Endometrial microvascular endothelial cells (primary cell): ENCODE results near the gene HSDL2. TPM values are rescaled to one million over a fixed set of nuclear protein-coding genes. Genes with fewer than 3 reads are reported as not detected.

Experiments
- in situ Hi-C: cut with HindIII; loops from 2 replicates; pipeline ENCODE4 v1.10.0; 2017; ENCODE audit warnings: low sequenced_read_pairs, low pct_unique_long_range_greater_than_20kb; ENCODE audit errors: inconsistent ontology term
- total RNA-seq: library from RNA; depleted of rRNA; stranded (reverse); fragments of >200 nt; gene quantifications from one replicate; pipeline ENCODE4 v1.2.3, GENCODE V29; 2015; ENCODE audit errors: inconsistent ontology term

HSDL2 gene
- total RNA-seq, 1 donor from 2014 or later = 42.6 TPM

DNA sequence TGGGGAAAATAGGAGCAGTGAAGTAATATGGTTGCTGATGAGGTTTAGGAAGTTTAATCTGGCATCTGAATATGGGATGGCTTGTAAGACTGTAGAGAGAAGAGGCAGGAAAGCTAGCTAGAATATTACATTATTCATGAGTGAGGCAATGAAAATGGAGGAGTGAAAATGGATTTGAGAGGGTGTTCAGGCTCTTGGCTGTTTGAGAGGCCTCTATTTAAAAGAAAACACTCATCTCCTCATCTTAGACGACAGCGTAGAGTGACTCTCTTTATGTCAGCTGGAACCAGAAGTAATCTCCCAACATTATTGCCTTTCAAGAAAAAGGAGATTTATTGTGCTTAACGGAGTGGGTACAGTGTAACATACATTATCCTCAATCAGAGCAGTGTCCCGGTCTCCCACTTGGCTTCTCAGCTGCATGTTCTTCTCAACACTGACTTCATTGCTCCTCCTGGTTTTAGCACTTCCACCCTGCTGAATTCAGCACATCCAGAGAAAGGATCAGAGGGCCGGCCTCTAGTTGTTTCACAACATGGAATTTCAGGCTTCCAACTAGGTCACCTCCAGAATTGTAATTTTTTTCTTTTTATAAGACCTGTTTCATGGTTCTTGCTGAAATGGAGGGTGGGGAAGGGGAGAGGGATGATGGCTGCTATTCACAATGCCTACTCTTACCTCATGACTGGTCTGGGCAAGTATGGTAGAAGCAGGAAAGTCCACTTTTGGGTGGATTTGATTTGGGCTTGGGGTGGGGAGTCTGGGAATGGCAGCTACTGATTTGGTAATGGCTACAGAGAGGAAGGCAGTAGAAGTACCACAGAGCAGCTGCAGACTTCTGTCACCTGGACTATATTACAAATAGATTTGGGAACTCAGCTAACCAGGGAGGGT lies 53.8 kb downstream of the HSDL2 start:
- in situ Hi-C loops = no loop called here

DNA sequence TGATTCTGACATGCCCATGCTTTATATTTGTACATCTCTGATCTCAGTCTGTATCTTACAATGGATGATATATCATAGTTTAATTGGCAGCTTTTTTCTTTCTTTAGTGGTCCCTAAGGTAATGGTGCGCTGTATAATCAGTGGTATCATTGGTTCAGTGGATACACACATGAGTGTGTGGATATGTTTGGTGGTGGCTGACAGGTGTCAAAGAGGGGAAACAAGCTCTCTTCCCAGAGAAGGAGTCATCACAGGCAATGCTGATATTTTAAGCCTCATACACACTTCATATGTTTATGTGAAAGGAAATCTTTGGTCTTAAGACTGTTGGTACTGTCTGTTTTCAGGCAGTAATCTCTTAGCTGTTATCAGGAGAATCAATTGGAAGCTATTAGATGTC lies 54.6 kb downstream of the HSDL2 start:
- in situ Hi-C loops = no loop called here

DNA sequence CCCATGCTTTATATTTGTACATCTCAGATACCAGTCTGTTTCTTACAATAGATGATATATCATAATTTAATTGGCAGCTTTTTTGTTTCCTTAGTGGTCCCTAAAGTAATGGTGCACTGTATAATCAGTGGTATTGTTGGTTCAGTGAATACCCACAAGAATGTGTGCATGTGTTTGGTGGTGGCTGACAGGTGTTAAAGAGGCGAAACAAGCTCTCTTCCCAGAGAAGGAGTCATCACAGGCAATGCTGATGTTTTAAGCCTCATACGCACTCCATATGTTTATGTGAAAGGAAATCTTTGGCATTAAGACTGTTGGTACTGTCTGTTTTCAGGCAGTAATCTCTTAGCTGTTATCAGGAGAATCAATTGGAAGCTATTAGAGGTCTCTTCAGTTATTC lies 57.5 kb downstream of the HSDL2 start:
- in situ Hi-C loops = no loop called here

DNA sequence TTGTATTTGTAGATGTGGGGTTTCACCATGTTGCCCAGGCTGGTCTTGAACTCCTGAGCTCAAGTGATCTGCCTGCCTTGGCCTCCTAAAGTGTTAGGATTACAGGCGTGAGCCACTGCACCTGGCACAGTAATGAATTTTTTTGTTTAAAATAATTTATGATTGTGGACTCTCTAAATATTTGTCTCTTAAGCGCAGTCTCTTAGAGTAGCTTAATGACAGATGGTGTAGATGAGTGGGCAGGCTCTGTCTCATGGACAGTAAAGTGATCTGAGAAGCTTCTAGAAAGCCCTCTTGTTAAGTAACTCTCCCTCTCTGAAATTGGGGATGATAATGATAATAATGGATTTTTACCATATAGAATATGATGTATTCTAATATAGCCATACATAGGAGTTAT lies 59.3 kb downstream of the HSDL2 start:
- in situ Hi-C loops = no loop called here

DNA sequence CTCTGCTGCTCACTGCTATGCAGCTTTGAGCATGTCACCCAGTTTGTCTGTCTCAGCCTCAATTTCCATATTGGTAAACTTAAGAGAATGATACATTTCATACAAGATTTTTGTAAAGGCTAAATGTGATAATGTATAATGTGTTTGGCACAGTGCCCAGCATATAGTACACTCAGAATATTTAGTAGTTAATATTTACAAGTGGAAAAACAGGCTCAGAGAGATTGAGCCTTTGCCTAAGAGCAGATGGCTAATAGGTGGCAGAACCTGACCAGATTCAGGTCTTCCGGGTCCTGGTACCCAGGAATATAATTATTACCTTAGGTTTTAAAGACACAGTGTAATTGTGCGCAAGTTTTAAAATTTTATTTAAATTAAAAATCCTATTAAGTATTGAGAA lies 59.9 kb downstream of the HSDL2 start:
- in situ Hi-C loops = no loop called here

DNA sequence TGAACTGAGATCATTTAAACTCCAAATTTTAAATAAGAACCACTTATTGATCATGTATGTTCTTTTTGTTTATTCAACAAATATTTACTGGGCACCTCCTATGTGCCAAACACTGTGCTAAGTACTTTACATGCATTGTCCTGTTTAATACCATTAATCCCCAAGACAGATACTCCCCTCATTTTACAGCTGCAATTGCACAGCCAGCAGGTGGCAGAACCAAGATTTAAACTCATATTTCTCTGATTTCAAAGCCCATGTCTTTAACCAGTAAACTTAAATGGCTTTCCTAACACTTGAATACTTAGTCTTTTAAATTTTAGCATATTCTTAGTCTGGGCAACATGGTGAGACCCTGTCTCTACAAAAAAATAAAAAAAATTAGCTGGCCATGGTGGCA lies 63.3 kb downstream of the HSDL2 start:
- in situ Hi-C loops = no loop called here

DNA sequence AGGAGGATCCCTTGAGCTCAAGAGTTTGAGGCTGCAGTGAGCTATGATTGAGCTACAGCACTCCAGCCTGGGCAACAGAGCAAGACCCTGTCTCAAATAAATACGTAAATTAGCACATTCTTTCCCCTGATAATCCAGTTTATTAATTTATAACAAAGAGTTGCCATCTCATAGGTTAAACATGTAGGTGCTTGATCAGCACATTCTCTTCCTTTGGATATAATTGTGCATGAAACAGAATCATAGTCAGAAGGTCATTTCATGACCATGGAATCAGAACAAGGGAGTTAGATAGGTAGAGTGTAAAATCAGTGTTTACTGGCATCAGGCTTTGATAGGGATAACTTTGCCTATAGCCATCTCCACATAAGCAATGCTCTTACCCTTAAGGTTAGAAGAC lies 63.7 kb downstream of the HSDL2 start:
- in situ Hi-C loops = no loop called here

DNA sequence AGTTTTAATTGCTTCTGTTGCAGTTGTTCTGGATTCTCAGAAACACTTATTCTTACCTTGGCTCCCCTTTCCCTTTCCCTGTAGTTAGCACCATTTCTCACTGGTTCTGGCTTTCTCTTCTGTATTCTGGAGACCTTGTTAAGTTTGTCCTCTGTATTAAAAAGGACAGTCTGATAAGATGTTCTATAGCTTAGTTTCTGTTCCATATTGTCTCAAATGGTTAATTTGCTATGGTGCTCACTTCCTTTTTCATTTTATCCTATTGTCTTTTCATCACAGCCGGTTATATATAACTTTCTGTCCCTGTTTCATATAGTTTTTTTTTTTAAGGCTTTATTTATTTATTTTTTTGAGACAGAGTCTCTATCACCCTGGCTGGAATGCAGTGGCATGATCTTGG lies 65.3 kb downstream of the HSDL2 start:
- in situ Hi-C loops = no loop called here

DNA sequence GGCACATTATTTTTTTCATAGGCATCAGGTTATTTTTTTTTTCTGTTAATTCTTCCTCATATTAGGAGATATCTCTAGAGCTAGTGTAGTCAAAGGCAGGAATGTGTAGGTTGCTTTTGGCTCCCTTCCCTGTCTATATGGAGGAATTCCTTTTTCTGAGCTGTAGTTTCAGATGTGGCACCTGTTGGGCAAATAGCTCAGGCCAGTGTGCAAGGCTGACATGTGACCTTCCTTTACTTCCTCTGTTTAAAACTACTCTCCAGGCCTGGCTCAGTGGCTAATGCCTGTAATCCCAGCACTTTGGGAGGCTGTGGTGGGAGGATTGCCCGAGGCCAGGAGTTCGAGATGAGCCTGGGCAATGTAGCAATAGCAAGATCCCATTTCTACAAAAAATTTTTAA lies 66.2 kb downstream of the HSDL2 start:
- in situ Hi-C loops = no loop called here

DNA sequence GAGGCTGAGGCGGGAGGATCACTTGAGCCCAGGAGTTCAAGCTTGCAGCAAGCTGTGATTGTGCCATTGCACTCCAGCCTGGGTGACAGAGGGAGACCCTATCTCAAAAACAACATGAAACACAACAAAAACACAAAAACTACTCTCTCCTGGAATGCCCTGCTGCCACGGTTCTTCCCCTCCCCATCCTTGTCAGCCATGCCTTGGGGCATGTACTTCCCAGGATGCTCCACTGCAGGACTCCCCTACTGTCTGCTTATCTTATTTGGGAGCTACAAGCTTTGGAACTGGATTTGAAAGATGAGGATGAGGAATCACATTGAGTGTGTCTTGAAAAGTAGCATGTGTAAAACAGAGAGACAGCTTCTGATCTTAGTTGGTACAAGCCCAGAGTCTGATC lies 66.6 kb downstream of the HSDL2 start:
- in situ Hi-C loops = no loop called here

DNA sequence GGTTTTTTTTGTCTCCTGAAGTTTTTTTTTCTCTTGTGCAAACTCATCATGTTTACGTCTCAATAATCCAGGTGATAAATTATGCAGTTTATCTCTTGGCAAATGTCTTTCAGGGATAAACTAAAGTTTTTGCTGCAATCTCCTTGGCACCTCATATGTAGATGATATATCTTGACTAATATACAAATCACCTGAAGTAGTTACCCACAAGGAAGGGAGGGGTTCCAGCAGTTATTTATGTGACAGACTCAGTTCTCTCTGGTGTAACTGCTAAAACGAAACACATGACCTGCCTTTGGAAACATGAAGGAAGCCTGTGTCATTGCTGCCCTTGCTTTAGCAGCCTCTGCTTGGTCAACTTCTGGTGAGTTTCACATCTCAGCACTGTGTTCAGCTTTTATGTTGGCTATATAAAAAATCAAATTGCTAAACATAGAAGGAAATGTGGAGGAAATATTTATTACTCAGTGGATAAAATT lies 67.4 kb downstream of the HSDL2 start:
- in situ Hi-C loops = no loop called here

DNA sequence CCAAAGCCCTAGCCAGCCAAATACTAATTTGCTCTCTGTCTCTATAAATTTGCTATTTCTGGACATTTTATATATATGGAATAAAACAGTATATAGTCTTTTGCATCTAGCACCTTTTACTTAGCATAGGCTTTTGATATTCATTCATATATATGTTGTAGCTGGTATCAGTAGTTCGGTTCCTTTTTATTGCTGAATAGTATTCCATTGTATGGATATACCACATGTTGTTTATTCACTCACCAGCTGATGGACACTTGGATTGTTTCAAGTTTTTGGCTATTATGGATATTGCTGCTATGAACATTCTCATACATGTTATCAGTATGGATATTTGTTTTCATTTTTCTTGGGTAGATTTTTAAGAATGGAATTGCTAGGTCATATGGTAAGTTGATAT lies 82.9 kb downstream of the HSDL2 start:
- in situ Hi-C loops = no loop called here

DNA sequence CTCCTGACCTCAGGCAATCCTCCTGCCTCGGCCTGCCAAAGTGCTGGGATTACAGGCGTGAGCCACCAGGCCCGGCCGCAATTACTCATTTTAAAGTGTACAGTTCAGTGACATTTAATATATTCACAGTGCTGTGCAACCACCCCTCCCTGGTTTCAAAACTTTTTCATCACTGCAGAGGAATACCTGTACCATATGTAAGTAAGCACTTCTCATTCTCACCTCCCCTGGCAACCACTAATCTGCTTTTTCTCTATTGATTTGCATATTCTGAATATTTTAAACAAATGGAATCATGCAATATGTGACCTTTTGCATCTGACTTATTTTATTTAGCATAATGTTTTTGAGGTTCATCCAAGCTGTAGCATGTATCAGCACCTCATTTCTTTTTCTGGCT lies 85.4 kb downstream of the HSDL2 start:
- in situ Hi-C loops = no loop called here

DNA sequence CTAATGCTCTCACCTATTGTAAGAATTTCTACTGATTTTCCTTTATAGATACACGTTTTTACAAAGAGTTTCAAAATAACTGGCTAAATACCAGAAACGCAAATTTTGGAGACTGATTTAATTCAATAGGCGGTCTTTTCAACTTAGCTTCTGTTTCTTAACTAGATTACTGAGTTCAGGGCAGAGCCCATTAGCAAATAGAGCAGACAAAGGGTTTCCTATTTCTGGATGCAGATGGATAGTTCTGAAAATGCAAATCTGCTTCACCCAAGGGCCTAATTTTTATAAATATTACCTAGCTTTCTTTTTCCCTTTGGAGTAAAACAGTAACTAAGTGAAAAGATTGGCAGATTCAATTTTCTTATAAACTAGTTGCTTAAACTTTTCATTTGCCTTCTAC lies 93.1 kb downstream of the HSDL2 start:
- in situ Hi-C loops = no loop called here

DNA sequence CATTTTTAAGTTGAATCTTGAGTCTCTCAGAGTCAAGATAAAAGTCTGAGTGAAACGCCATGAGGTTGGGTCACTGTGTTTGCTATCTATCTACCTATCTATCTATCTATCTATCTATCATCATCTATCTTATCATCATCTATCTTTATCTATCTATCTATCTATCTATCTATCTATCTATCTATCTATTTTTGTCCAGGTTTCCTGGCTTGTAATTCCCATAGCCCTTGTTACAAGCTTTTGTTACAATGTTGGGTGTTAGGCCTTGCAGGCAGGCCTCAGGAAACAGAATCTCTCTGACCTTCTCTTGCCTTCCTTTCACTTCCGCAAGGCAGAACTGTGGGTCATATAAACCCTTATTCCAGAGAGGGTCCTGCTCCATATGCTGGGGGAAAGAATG lies 94.1 kb downstream of the HSDL2 start:
- in situ Hi-C loops = no loop called here

DNA sequence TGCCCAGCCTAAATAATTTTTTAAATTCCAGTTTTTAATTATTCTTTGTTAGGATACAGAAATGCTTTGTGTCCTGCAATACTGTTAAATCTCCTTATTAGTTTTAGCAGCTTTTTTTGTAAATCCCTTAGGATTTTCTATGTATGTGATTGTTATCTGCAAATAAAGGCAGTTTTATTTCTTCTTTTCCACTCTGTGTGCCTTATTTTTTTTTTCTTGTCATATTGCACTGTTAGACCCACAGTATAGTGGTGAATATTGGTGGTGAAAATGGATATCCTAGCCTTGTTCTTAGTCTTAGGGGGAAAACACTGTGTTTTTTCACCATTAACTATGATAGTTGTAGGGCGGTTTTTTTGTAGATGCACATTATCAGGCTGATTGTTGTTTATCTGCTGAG lies 95.4 kb downstream of the HSDL2 start:
- in situ Hi-C loops = no loop called here

DNA sequence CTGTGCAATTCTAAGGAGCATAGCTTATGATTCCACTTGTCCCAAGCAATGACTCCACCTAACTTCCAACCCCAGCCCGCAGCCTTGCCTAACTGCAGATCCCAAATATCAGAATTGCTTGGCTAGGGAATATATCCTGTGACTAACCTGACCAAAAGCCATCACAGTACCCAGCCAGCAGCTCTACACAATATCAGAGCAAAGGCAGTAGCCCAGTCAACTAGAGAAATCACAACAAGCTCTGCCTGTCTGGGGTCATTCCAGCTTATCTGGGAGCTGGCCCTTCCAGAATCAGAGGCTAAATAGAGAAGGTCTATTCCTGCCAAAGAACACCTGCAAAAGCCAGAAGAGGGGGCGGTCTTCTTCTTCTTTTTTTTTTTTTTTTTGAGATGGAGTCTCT lies 97.4 kb downstream of the HSDL2 start:
- in situ Hi-C loops = no loop called here

DNA sequence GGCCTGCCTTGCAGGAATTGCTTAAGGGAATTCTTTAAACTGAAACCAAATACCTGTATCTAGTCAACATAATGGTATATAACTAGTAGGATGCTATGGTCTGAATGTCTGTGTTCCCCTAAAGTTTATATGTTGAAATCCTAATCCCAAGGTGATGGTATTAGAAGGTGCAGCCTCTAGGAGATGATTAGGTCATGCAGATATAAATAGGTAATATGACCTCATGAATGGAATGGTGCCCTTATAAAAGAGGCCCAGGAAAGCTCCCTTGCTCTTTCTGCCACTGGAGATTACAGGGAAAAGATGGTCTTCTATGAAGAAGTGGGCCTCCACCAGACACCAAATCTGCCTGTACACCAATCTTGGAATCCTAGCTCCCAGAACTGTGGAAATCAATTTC lies 99.3 kb downstream of the HSDL2 start:
- in situ Hi-C loops = no loop called here

DNA sequence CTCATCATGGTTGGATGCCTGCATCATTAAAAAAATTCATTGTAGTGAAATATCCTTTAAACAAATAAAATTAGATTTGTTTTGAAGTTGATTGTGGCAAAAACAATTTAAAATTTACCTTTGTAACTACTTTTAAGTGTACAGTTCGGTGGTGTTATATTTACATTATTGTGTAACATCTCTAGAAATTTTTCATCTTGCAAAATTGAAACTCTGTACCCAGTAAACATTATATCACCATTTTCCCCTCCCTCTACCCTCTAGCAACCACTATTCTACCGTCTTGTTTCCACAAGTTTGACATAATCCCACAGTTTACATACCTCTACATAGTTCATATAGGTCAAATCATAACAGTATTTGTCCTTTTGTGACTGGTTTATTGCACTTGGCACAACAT lies 104.7 kb downstream of the HSDL2 start:
- in situ Hi-C loops = no loop called here

DNA sequence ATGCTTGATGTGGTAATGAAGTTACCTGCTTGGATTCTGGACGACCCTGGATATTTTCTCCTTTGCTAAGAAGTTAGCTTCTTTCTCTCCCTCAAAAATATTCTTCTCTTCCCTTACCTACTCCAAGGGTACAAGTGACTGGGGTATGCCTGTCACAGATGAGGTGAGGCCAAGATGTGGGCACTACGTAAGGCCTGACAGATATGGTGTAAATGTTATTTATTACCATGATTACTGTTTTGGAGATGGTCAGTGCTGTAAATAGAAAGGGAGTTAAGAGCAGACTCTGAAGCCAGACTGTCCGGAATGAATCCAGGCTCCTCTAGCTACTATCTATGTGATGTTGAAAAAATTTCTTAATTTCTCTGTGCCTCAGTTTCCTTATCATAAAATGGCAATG lies 105.7 kb downstream of the HSDL2 start:
- in situ Hi-C loops = no loop called here
